IPS-20b (cell line): Measurements from ENCODE around the gene MEIS1.
"Not testable (repeated sequence)": the region's sequence is repeated elsewhere in the genome, so short reads cannot be mapped to it uniquely, and the experiment has no call there.

ENCODE experiments used
- H3K27ac ChIP-seq: one replicate; pipeline ENCODE4 v1.5.1; 2013; ENCODE audit warnings: low read length
- H3K27me3 ChIP-seq: 2 replicates; pipeline ENCODE4 v1.6.1; 2013; ENCODE audit warnings: mild to moderate bottlenecking, low read length, inconsistent platforms; ENCODE audit not compliant: insufficient read depth
- H3K36me3 ChIP-seq: 2 replicates; pipeline ENCODE4 v1.6.1; 2013; ENCODE audit warnings: low read depth, mild to moderate bottlenecking, inconsistent platforms, low read length, moderate library complexity; ENCODE audit not compliant: insufficient read depth
- H3K4me1 ChIP-seq: 2 replicates; pipeline ENCODE4 v1.6.1; 2013; ENCODE audit warnings: mild to moderate bottlenecking, control low read depth, inconsistent platforms, low read length, moderate library complexity; ENCODE audit not compliant: insufficient read depth
- H3K4me3 ChIP-seq: 2 replicates; pipeline ENCODE4 v1.5.1; 2013; ENCODE audit warnings: mild to moderate bottlenecking, low read length, inconsistent platforms
- H3K9ac ChIP-seq: 2 replicates; pipeline ENCODE4 v1.6.1; 2013; ENCODE audit warnings: low read depth, mild to moderate bottlenecking, inconsistent platforms, low read length, moderate library complexity
- H3K9me3 ChIP-seq: 2 replicates; pipeline ENCODE4 v1.6.1; 2013; ENCODE audit warnings: mild to moderate bottlenecking, low read depth, low read length, inconsistent platforms; ENCODE audit not compliant: insufficient read depth

The MEIS1 gene

DNA sequence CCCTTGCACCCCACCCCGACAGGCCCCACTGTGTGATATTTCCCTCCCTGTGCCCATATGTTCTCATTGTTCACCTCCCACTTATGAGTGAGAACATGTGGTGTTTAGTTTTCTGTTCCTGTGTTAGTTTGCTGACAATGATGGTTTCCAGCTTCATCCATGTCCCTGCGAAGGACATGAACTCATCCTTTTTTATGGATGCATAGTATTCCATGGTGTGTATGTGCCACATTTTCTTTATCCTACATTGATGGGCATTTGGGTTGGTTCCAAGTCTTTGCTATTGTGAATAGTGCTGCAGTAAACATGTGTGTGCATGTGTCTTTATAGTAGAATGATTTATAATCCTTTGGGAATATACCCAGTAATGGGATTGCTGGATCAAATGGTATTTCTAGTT lies 50.3 kb downstream of the MEIS1 start:
- H3K27me3 ChIP-seq, H3K9ac ChIP-seq, H3K9me3 ChIP-seq, H3K27ac ChIP-seq, H3K36me3 ChIP-seq, H3K4me3 ChIP-seq: not testable (repeated sequence)
- peaks cover 20% of the 10 kb centered on the region for H3K4me1 ChIP-seq

DNA sequence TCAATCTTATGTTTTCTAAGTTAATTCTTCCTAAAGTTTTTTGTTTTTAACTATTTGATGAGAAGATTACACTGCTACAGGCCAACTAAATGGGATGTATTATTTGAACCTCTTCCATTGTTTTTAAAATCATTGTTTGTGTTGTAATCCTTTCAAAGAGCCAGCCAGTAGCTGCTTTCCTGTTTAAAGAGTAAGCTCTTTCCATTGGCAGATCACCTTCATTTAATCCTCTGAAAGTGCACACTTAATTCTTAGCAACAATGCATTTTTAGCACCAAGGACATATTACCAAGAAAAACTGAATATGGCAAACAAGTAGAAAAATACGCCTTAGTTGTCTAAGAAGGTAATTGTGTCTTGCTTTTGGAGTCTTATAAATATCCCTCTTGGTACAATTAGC lies 54.0 kb downstream of the MEIS1 start:
- Histone ChIP-seq H3K36me3 (no peaks in the 10 kb centered on the region), H3K4me3 (no peak overlapping the region), H3K27ac (no peak overlapping the region), H3K9ac (no peak overlapping the region), H3K9me3 (no peaks in the 10 kb centered on the region), H3K27me3 (no peaks in the 10 kb centered on the region), H3K4me1 (peaks cover 14% of the 10 kb centered on the region; the same call in 1 of the 2 replicates)

DNA sequence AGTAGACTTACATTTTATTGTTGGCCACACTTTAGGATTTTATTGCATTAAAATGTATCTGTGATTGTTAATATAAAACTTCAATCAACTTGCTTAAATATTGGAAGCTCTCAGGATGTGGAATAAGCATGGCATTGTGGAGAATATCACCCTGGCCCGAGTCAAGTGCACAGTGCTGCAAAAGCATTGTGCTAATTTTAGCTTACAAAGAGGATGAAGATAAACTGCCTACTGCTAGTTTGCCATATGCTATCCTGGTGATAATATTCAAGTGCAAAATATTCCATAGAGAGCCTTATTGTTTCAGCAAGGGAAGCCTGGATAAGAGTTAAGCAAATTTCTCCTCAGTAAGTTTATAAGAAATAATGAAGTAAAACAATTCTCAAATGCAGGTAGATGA lies 54.5 kb downstream of the MEIS1 start:
- Histone ChIP-seq H3K4me3 (no peak overlapping the region), H3K27me3 (no peaks in the 10 kb centered on the region), H3K9me3 (no peaks in the 10 kb centered on the region), H3K27ac (no peak overlapping the region), H3K4me1 (peaks cover 14% of the 10 kb centered on the region; the same call in 1 of the 2 replicates), H3K36me3 (no peaks in the 10 kb centered on the region), H3K9ac (no peak overlapping the region)

DNA sequence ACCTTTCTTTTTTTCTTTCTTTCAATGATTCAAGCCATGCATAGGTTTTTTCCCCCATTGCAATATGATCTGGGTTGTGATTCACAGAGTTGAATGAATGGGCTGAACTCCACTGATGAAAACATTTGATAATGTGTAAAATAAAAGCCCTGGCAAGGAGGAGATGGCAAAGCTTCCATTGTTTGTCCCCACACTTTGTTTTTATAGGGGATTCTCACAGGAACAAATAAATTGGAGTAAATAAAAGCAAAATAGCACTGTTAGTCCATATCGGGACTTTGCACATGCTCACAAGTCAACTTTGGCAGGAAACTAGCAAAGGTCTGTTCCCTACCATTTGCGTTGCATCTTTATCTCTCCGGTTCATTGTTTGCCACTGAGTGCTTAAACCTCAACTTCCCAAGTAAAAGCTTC lies 55.7 kb downstream of the MEIS1 start:
- Histone ChIP-seq H3K4me3 (no peak overlapping the region), H3K27me3 (no peaks in the 10 kb centered on the region), H3K9ac (no peak overlapping the region), H3K27ac (no peak overlapping the region), H3K9me3 (no peaks in the 10 kb centered on the region), H3K4me1 (peaks cover 14% of the 10 kb centered on the region; the same call in 1 of the 2 replicates), H3K36me3 (no peaks in the 10 kb centered on the region)

DNA sequence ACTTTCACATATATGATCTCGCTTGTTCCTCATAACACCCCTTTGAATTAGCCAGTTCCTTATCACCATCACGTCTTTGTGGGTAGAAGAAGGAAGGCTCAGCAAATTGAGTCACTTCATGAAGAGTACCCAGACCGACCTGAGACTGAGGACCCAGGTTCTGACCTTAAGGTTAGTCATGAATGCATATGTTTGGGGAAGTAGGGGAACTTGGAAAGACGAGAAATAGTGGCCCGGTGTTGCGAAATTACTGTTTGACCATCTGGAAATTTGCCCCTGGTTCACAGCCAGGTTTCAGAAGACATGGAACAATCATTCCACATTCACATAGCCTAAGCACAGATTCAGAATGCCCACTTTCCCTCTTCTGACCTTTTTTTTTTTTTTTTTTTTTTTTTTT lies 59.8 kb downstream of the MEIS1 start:
- no peak overlapping the region for H3K4me3 ChIP-seq
- H3K36me3 ChIP-seq = no peaks in the 10 kb centered on the region
- no peak overlapping the region for H3K9ac ChIP-seq
- no peak overlapping the region for H3K27ac ChIP-seq
- no peaks in the 10 kb centered on the region for H3K9me3 ChIP-seq
- peaks cover 28% of the 10 kb centered on the region for H3K4me1 ChIP-seq
- no peaks in the 10 kb centered on the region for H3K27me3 ChIP-seq

DNA sequence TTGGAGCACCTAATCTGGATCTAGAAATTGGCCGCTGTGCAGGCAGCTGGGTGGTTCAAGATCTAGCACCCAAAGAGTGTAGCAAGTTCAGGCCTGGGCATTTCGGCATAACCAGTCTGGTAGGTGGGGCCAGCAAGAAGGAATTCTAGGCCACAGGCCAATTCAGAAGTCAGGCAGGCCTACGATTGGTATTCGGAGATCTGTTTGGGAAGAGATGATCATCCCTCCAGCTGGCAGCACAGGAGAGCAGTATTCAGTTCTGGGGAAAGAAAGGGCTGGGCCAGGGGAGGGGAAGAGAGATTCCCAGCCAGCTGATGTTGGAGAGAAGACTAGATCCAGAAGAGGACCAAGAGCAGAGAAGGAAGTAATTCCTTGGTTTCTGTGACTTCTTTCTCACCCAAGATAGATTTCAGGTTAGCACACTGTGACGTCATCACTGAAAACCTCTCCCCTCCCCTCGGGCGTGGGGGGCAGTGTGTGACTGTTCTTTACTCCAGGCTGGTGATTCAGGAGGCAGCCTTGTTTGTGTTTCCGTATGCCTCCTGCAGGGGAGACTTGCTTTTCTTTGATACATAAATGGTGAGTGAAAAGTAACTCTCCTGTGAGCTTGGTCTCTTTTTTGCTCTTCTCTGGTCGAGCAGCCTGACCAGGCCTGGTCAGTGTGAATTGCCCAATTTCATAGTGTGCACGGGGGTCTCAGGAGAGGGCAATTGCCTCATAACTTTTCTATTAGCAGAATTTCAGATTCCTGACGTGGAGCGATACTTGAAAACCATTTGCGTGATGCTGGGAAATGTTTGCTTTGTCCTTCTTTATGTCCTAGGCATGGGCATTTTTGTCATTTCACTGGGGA lies 61.1 kb downstream of the MEIS1 start:
- Histone ChIP-seq H3K9ac (no peak overlapping the region), H3K36me3 (no peaks in the 10 kb centered on the region), H3K9me3 (no peaks in the 10 kb centered on the region), H3K27ac (no peak overlapping the region), H3K27me3 (no peaks in the 10 kb centered on the region), H3K4me1 (peaks cover 20% of the 10 kb centered on the region), H3K4me3 (no peak overlapping the region)

DNA sequence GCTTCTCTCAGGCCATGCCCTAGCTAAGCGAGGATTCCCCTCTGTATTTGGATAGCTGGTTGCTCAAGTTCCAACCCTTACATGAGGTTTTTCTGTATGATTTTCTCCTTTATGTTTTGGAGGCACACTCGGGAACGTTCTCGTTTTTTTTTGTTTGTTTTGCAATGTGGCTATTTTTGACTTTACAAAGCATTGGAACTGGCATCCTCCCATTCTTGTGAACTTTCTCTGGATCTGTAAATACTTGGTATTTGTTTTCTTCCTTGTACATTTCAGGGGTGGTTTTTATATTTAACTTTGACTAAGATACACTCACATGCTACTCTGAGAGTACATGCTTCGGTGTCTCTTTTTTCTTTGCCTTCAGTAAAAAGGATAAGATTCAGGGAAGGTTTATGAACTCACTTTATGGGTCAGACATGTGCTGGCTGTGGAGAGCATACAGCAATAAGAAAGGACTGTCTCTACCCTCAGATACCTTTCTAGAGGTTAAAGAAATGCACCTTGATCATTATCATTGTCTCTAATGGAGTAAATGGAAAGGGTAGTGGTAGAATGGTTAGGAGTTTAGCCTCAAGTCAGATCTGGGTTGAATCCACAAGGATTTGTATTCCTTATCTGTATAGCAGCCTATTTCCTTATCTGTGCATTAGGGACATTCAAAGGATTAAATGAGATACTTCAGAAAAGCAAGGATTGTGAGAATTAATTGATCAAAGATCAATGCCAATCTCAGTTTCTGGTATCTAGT lies 61.9 kb downstream of the MEIS1 start:
- Histone ChIP-seq H3K36me3 (no peaks in the 10 kb centered on the region), H3K9me3 (no peaks in the 10 kb centered on the region), H3K9ac (no peak overlapping the region), H3K27me3 (no peaks in the 10 kb centered on the region), H3K4me3 (no peak overlapping the region), H3K27ac (no peak overlapping the region), H3K4me1 (peaks cover 20% of the 10 kb centered on the region)

DNA sequence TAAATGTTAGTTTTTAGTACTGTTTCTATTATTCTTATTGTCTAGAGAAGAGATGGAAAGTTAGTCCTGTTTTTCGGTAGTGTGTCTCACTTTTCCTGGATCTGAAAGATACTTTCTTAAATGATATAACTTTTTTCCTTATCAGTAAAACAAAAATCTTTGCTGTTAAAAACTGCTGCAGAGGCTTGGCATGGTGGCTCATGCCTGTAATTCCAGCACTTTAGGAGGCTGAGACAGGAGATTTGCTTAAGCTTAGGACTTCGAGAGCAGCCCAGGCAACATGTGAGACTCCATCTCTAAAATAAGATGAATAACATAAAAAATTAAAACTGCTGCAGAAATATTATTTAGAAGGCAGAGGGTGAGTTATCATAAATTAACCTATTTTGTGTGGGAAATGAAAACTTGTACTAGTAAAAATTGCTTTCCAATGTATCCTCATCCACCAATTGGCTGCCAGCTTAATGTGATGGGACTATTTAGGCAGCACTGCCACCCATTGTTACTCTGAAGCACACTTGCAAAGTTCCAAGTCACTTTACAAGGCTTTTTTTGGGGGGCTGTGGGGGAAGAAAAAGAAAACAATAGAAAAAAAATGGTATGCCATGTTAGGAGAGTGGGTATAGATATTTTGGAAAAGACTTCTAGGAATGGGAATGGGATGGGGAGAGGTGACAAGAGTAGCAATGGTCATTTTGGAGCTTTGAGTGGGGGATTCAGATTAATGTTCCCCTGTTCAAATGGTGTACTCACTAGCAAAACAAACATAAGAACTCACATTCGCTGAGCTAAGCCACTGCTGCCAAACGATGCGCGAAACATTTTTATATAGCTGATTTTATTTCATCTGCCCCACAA lies 62.7 kb downstream of the MEIS1 start:
- no peak overlapping the region for H3K27ac ChIP-seq
- H3K27me3 ChIP-seq = no peaks in the 10 kb centered on the region
- H3K9ac ChIP-seq = no peak overlapping the region
- H3K4me3 ChIP-seq = no peak overlapping the region
- no peaks in the 10 kb centered on the region for H3K36me3 ChIP-seq
- peaks cover 20% of the 10 kb centered on the region for H3K4me1 ChIP-seq
- no peaks in the 10 kb centered on the region for H3K9me3 ChIP-seq

DNA sequence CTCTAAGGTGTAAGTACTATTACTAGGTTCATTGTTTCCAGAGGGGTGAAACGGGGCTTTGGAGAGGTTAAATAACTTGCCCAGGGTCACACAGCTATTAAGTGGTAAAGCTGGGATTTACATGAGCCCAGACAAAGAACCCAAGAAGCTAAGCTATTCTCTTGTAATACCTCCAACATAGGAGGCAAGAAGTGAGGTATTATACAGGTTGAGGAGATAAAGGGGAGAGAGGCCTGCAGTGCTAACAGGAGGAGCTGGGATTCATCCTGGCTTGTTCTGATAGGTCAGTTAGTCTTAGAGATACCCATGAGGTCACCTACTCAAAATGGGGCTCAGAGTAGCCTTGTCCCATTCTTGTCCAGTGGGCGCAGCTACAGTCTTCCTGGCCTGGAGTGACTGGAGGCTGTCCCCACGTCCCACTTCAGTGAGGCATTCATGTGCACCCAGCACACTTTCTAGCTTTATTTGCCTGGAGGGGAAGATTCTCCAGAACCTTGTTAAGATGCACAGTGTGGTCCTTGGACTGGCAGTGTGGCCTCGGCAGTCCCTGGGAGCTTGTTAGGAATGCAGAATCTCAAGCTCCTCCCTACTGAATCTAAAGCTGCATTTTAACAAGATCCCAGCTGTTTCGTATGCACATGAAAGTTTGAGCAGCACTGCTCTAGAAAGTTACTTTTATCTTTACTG lies 63.5 kb downstream of the MEIS1 start:
- Histone ChIP-seq H3K27ac (no peak overlapping the region), H3K4me3 (no peak overlapping the region), H3K27me3 (no peaks in the 10 kb centered on the region), H3K9ac (no peak overlapping the region), H3K9me3 (no peaks in the 10 kb centered on the region), H3K4me1 (peaks cover 20% of the 10 kb centered on the region), H3K36me3 (no peaks in the 10 kb centered on the region)

DNA sequence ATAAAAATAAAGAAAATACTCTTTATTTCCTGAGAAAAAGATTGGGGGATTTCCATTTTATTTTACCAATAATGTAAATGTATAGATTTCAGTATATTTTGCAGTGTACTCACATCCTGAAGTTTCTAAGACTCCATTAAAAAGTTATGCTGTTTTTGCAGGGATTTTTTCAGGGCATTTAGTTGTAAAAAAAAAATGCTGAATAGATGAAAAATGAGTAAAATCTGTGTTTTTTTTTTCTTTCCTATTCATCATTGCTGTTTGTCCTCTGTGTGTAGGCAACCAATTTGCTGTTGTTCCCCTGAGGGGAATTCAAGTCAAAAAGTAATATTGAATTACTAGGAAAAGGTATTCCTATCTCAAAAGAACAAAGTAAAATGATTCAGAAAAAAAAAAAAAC lies 66.3 kb downstream of the MEIS1 start:
- Histone ChIP-seq H3K36me3 (no peaks in the 10 kb centered on the region), H3K4me3 (no peak overlapping the region), H3K27ac (no peak overlapping the region), H3K27me3 (no peaks in the 10 kb centered on the region), H3K9ac (no peak overlapping the region), H3K4me1 (peaks cover 18% of the 10 kb centered on the region), H3K9me3 (no peaks in the 10 kb centered on the region)

DNA sequence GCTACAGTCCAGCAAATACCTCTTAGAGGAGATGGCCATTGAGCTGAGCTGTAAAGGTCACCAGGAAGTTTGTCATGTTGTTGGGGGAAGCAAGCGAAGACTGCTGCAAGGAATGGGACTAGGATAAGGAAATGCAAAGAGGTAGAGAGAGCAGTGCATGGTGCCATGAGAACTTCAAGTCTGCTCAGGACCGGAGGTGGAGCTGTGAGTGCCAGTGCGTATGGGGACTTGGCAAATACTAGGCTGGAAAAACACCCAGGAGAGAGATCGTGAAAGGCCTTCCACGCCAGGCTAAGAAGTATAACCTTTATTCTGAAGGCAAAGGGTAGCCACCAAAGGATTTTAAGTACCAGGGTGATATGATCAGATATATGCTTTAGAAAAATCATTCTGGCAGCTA lies 71.3 kb downstream of the MEIS1 start:
- Histone ChIP-seq H3K4me1 (peaks cover 42% of the 10 kb centered on the region), H3K9ac (no peak overlapping the region), H3K27me3 (no peaks in the 10 kb centered on the region), H3K36me3 (no peaks in the 10 kb centered on the region), H3K9me3 (no peaks in the 10 kb centered on the region), H3K4me3 (no peak overlapping the region), H3K27ac (no peak overlapping the region)
